HEK293 (cell line): ENCODE data around the gene SEC24B.

Experiments used
- CTCF ChIA-PET: fragments of 350-600 bp; formaldehyde crosslinking; extraction: SDS; loops from one replicate; lab custom pipeline; 2021; ENCODE audit warnings: antibody characterized with exemption; lab: Yijun Ruan, JAX
- POLR2A ChIA-PET: fragments of 300-600 bp; formaldehyde crosslinking; extraction: SDS; loops from one replicate; lab custom pipeline; 2020; ENCODE audit warnings: antibody characterized with exemption, inconsistent platforms; lab: Yijun Ruan, JAX
- H3K27ac ChIP-seq: fragments of 200-500 bp; sonication (Bioruptor generic); 2 replicates; pipeline ENCODE4 v1.5.1; 2014; ENCODE audit warnings: low read depth, low read length, control low read depth, inconsistent platforms; ENCODE audit errors: extremely low read depth
- H3K36me3 ChIP-seq, 2 experiments: fragments of 200-500 bp in 1 of 2; sonication (Bioruptor generic) in 1 of 2; 1 replicate in 1 of 2; 2 replicates in 1 of 2; pipeline ENCODE4 v1.5.1; 2014 to 2017; ENCODE audit warnings: inconsistent platforms in 2 of 2, low read length in 2 of 2; ENCODE audit not compliant: control insufficient read depth in 2 of 2, insufficient read depth in 1 of 2
- H3K4me1 ChIP-seq: fragments of 200-500 bp; sonication (Bioruptor generic); 2 replicates; pipeline ENCODE4 v1.5.1; 2014; ENCODE audit warnings: mild to moderate bottlenecking, low read length, inconsistent platforms; ENCODE audit not compliant: control insufficient read depth, insufficient read depth
- H3K4me3 ChIP-seq: 2 replicates; pipeline ENCODE4 v1.5.1; 2011; ENCODE audit warnings: low read depth, mild to moderate bottlenecking, control low read depth, low read length, moderate library complexity
- H3K9me3 ChIP-seq: fragments of 200-500 bp; sonication (Bioruptor generic); 2 replicates; pipeline ENCODE4 v1.5.1; 2014; ENCODE audit warnings: low read depth, low read length, inconsistent platforms; ENCODE audit not compliant: control insufficient read depth, insufficient read depth
- GLIS1 ChIP-seq: fragments of 450-650 bp; formaldehyde crosslinking; IDR thresholded peaks from 2 replicates; pipeline ENCODE4 v1.5.1; 2016; ENCODE audit warnings: missing biosample characterization, missing genetic modification characterization
- HOXC10 ChIP-seq: sonication (generic); formaldehyde crosslinking; IDR thresholded peaks from 2 replicates; pipeline ENCODE4 v1.8.1; 2023; ENCODE audit warnings: mild to moderate bottlenecking, missing genetic modification reagents
- IKZF3 ChIP-seq: fragments of 450-650 bp; IDR thresholded peaks from 2 replicates; pipeline ENCODE4 v1.5.0; 2018; ENCODE audit warnings: missing biosample characterization, mild to moderate bottlenecking, missing genetic modification characterization, moderate library complexity
- KLF7 ChIP-seq: fragments of 450-650 bp; formaldehyde crosslinking; IDR thresholded peaks from 2 replicates; pipeline ENCODE4 v1.5.1; 2016; ENCODE audit warnings: missing biosample characterization, missing genetic modification characterization, borderline replicate concordance
- ZBTB17 ChIP-seq: fragments of 450-650 bp; formaldehyde crosslinking; IDR thresholded peaks from 2 replicates; pipeline ENCODE4 v1.5.1; 2016; ENCODE audit warnings: missing biosample characterization, missing genetic modification characterization
- ZBTB21 ChIP-seq: fragments of 450-650 bp; formaldehyde crosslinking; IDR thresholded peaks from 2 replicates; pipeline ENCODE4 v1.5.1; 2017; ENCODE audit warnings: missing biosample characterization, missing genetic modification characterization
- ZBTB26 ChIP-seq: fragments of 450-650 bp; formaldehyde crosslinking; optimal IDR thresholded peaks from 2 replicates; pipeline ENCODE3; 2016; ENCODE audit warnings: missing biosample characterization, mild to moderate bottlenecking, missing genetic modification characterization
- ZBTB48 ChIP-seq: fragments of 450-650 bp; formaldehyde crosslinking; IDR thresholded peaks from 2 replicates; pipeline ENCODE4 v1.5.1; 2016; ENCODE audit warnings: missing biosample characterization, missing genetic modification characterization
- ZNF155 ChIP-seq: fragments of 450-650 bp; formaldehyde crosslinking; IDR thresholded peaks from 2 replicates; pipeline ENCODE4 v1.5.1; 2016; ENCODE audit warnings: missing biosample characterization, missing genetic modification characterization
- ZNF2 ChIP-seq: fragments of 450-650 bp; formaldehyde crosslinking; IDR thresholded peaks from 2 replicates; pipeline ENCODE4 v1.5.1; 2016; ENCODE audit warnings: missing biosample characterization, missing genetic modification characterization
- ZNF202 ChIP-seq: fragments of 450-650 bp; formaldehyde crosslinking; IDR thresholded peaks from 2 replicates; pipeline ENCODE4 v1.5.1; 2016; ENCODE audit warnings: missing biosample characterization, missing genetic modification characterization, borderline replicate concordance
- ZNF221 ChIP-seq: fragments of 450-650 bp; formaldehyde crosslinking; IDR thresholded peaks from 2 replicates; pipeline ENCODE4 v1.5.1; 2017; ENCODE audit warnings: missing biosample characterization, missing genetic modification characterization, borderline replicate concordance
- ZNF248 ChIP-seq: fragments of 450-650 bp; formaldehyde crosslinking; IDR thresholded peaks from 2 replicates; pipeline ENCODE4 v1.5.1; 2017; ENCODE audit warnings: missing biosample characterization, missing genetic modification characterization
- ZNF335 ChIP-seq: fragments of 450-650 bp; formaldehyde crosslinking; conservative IDR thresholded peaks from 2 replicates; pipeline ENCODE4 v1.5.1; 2016; ENCODE audit warnings: missing biosample characterization, missing genetic modification characterization
- ZNF341 ChIP-seq: fragments of 450-650 bp; formaldehyde crosslinking; IDR thresholded peaks from 2 replicates; pipeline ENCODE4; 2016; ENCODE audit warnings: low read depth, missing biosample characterization, missing genetic modification characterization
- ZNF366 ChIP-seq: fragments of 450-650 bp; formaldehyde crosslinking; conservative IDR thresholded peaks from 2 replicates; pipeline ENCODE4 v1.5.1; 2016; ENCODE audit warnings: missing biosample characterization, missing genetic modification characterization
- ZNF530 ChIP-seq: fragments of 450-650 bp; formaldehyde crosslinking; IDR thresholded peaks from 2 replicates; pipeline ENCODE4 v1.5.1; 2016; ENCODE audit warnings: low read depth, missing biosample characterization, missing genetic modification characterization
- ZNF596 ChIP-seq: fragments of 450-650 bp; IDR thresholded peaks from 2 replicates; pipeline ENCODE4 v1.5.0; 2018; ENCODE audit warnings: missing biosample characterization, mild to moderate bottlenecking, missing genetic modification characterization, moderate library complexity
- ZNF629 ChIP-seq: fragments of 450-650 bp; formaldehyde crosslinking; IDR thresholded peaks from 2 replicates; pipeline ENCODE4 v1.5.1; 2017; ENCODE audit warnings: missing biosample characterization, missing genetic modification characterization
- ZNF747 ChIP-seq: fragments of 450-650 bp; formaldehyde crosslinking; IDR thresholded peaks from 2 replicates; pipeline ENCODE4 v1.5.1; 2016; ENCODE audit warnings: missing biosample characterization, missing genetic modification characterization
- ZNF785 ChIP-seq: fragments of 450-650 bp; formaldehyde crosslinking; IDR thresholded peaks from 2 replicates; pipeline ENCODE4 v1.5.1; 2016; ENCODE audit warnings: missing biosample characterization, missing genetic modification characterization
- ZNF843 ChIP-seq: fragments of 450-650 bp; formaldehyde crosslinking; IDR thresholded peaks from 2 replicates; pipeline ENCODE4 v1.5.1; 2016; ENCODE audit warnings: missing biosample characterization, missing genetic modification characterization
- ZSCAN16 ChIP-seq: fragments of 450-650 bp; formaldehyde crosslinking; IDR thresholded peaks from 2 replicates; pipeline ENCODE4 v1.5.1; 2016; ENCODE audit warnings: missing biosample characterization, missing genetic modification characterization
- ZSCAN23 ChIP-seq: fragments of 450-650 bp; formaldehyde crosslinking; IDR thresholded peaks from 2 replicates; pipeline ENCODE4 v1.5.1; 2016; ENCODE audit warnings: missing biosample characterization, missing genetic modification characterization
- TF ChIP-seq, protein P1 (sequence below): fragments of 450-650 bp; formaldehyde crosslinking; IDR thresholded peaks from 2 replicates; pipeline ENCODE4 v1.5.1; 2016; ENCODE audit warnings: missing biosample characterization, missing genetic modification characterization

Gene SEC24B

GRCh38 chr4:109473824-109474223, 40.2 kb downstream of the SEC24B start:
- no peak overlapping the region for H3K4me3 ChIP-seq
- H3K27ac ChIP-seq = no peak overlapping the region
- H3K9me3 ChIP-seq = no peaks in the 10 kb centered on the region
- TF ChIP-seq ZBTB48 = no peak
- TF ChIP-seq ZNF221 (tag by site-specific recombination) = no peak
- H3K36me3 ChIP-seq = peaks cover 0 to 11% of the 10 kb centered on the region in 2 experiments
- ChIA-PET POLR2A (no interaction called here), CTCF (no interaction called here)
- peaks cover 5% of the 10 kb centered on the region for H3K4me1 ChIP-seq

DNA sequence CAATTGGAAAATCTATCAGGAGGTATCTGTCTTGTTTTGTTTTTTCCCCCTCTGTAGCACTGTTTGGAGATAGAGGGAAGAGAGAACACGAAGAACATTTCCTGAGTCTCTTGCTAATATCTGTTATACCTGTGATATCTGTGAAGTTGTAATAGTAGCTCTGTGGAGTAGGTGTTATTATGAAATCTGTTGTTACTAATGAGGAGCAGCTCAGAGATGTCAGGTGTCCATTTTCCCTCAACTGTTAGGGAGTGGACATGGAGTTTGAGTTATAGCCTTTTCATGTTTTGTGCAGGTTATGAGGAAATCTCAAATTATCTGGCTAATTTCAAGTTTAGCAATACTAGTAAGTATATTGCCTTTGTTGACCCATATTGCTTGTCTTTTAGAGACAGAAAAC, 52.4 kb downstream of the SEC24B start:
- Histone ChIP-seq H3K36me3 (peaks cover 0 to 15% of the 10 kb centered on the region in 2 experiments; a peak in 2 of 3 replicates), H3K27ac (no peak overlapping the region), H3K9me3 (no peaks in the 10 kb centered on the region), H3K4me1 (no peaks in the 10 kb centered on the region), H3K4me3 (no peak overlapping the region)
- TF ChIP-seq ZNF248 (tag by site-specific recombination) = no peak
- no peak for TF ChIP-seq ZNF335 (tag by site-specific recombination)
- no peak for TF ChIP-seq ZSCAN23 (tag by site-specific recombination)
- no peak for TF ChIP-seq ZNF843 (tag by site-specific recombination)
- no peak for TF ChIP-seq ZSCAN16 (tag by site-specific recombination)
- TF ChIP-seq IKZF3 (tag by site-specific recombination) = no peak
- no peak for TF ChIP-seq ZNF341 (tag by site-specific recombination)
- TF ChIP-seq ZNF747 (tag by site-specific recombination) = no peak
- TF ChIP-seq ZNF366 (tag by site-specific recombination) = no peak
- TF ChIP-seq, protein P1, sequence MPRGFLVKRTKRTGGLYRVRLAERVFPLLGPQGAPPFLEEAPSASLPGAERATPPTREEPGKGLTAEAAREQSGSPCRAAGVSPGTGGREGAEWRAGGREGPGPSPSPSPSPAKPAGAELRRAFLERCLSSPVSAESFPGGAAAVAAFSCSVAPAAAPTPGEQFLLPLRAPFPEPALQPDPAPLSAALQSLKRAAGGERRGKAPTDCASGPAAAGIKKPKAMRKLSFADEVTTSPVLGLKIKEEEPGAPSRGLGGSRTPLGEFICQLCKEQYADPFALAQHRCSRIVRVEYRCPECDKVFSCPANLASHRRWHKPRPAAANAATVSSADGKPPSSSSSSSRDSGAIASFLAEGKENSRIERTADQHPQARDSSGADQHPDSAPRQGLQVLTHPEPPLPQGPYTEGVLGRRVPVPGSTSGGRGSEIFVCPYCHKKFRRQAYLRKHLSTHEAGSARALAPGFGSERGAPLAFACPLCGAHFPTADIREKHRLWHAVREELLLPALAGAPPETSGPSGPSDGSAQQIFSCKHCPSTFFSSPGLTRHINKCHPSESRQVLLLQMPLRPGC (tag by site-specific recombination) = no peak
- TF ChIP-seq GLIS1 (tag by site-specific recombination) = no peak
- TF ChIP-seq ZNF785 (tag by site-specific recombination) = no peak
- no peak for TF ChIP-seq HOXC10 (CRISPR knock-in tag)
- no peak for TF ChIP-seq ZNF629 (tag by site-specific recombination)
- no peak for TF ChIP-seq KLF7 (tag by site-specific recombination)
- no peak for TF ChIP-seq ZNF596
- TF ChIP-seq ZBTB17 = no peak
- TF ChIP-seq ZNF2 (tag by site-specific recombination) = no peak
- no peak for TF ChIP-seq ZNF155
- ChIA-PET POLR2A (no interaction called here), CTCF (no interaction called here)

GRCh38 chr4:109494563-109494962, 60.9 kb downstream of the SEC24B start:
- no peak overlapping the region for H3K27ac ChIP-seq
- POLR2A ChIA-PET = no interaction called here
- H3K4me3 ChIP-seq = no peak overlapping the region
- TF ChIP-seq ZNF530 (tag by site-specific recombination) = no peak
- no peak for TF ChIP-seq ZNF202
- no peak for TF ChIP-seq ZBTB26
- no peak for TF ChIP-seq ZBTB21 (tag by site-specific recombination)
- TF ChIP-seq ZBTB17 = no peak
- no peaks in the 10 kb centered on the region for H3K9me3 ChIP-seq
- peaks cover 0 to 51% of the 10 kb centered on the region in 2 experiments for H3K36me3 ChIP-seq
- H3K4me1 ChIP-seq = no peaks in the 10 kb centered on the region
- CTCF ChIA-PET = no interaction called here
